ENCODE measurements around the gene LSM4. TPM values are rescaled to one million over a fixed set of nuclear protein-coding genes. Genes with fewer than 3 reads are reported as not detected.

LSM4 gene
- total and polyA plus RNA-seq, 10 donors, result 55.8 to 192 (median 80.2) TPM

DNA sequence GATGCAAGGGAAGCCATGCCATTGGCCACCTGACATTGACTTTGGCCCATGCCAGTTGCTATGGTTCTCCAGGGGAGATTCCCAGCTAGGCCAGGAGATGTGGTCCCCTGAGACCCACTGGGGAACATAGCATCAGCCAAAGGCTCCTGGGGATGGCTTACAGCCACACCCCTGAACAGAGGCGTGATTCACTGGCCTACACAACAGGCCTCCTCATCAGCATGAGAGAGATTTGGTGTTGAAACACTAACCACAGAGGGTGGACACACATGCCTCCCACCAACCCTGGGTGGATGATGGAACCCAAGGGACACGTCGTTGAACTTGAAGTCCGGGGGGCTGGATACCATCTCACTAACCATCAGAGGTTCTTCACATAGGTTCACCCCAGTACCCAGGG lies 63.0 kb downstream of the LSM4 start:
- Histone ChIP-seq H3K27me3 (replicated peaks in 1 of 7) (peaks cover 0 to 8% (median 4%) of the 10 kb centered on the region in 7 donors), H3K9me3 (no peaks in the 10 kb centered on the region), H3K4me3 (no peak overlapping the region), H3K36me3 (peaks cover 0 to 49% (median 12%) of the 10 kb centered on the region in 6 donors), H3K27ac (no peak overlapping the region), H3K4me1 (peaks cover 0 to 19% (median 8%) of the 10 kb centered on the region in 6 donors)
- intact Hi-C loops (cut with DNase I; ENCODE audit: low total_unique reads), result no loop called here
- DNase-seq, result no peak
- 79 to 93% (median 88%) methylated on average over 4 of the region's 4 CpGs for WGBS, 5 donors
- TF ChIP-seq POLR2A (IDR thresholded peaks at IDR 0.05) (no peak), POLR2AphosphoS5 (IDR thresholded peaks at IDR 0.05) (no peak)
- TF ChIP-seq, protein P1, sequence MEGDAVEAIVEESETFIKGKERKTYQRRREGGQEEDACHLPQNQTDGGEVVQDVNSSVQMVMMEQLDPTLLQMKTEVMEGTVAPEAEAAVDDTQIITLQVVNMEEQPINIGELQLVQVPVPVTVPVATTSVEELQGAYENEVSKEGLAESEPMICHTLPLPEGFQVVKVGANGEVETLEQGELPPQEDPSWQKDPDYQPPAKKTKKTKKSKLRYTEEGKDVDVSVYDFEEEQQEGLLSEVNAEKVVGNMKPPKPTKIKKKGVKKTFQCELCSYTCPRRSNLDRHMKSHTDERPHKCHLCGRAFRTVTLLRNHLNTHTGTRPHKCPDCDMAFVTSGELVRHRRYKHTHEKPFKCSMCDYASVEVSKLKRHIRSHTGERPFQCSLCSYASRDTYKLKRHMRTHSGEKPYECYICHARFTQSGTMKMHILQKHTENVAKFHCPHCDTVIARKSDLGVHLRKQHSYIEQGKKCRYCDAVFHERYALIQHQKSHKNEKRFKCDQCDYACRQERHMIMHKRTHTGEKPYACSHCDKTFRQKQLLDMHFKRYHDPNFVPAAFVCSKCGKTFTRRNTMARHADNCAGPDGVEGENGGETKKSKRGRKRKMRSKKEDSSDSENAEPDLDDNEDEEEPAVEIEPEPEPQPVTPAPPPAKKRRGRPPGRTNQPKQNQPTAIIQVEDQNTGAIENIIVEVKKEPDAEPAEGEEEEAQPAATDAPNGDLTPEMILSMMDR (IDR thresholded peaks at IDR 0.05 in 8 of 11, conservative IDR thresholded peaks at IDR 0.05 in 3 of 11), result no peak

DNA sequence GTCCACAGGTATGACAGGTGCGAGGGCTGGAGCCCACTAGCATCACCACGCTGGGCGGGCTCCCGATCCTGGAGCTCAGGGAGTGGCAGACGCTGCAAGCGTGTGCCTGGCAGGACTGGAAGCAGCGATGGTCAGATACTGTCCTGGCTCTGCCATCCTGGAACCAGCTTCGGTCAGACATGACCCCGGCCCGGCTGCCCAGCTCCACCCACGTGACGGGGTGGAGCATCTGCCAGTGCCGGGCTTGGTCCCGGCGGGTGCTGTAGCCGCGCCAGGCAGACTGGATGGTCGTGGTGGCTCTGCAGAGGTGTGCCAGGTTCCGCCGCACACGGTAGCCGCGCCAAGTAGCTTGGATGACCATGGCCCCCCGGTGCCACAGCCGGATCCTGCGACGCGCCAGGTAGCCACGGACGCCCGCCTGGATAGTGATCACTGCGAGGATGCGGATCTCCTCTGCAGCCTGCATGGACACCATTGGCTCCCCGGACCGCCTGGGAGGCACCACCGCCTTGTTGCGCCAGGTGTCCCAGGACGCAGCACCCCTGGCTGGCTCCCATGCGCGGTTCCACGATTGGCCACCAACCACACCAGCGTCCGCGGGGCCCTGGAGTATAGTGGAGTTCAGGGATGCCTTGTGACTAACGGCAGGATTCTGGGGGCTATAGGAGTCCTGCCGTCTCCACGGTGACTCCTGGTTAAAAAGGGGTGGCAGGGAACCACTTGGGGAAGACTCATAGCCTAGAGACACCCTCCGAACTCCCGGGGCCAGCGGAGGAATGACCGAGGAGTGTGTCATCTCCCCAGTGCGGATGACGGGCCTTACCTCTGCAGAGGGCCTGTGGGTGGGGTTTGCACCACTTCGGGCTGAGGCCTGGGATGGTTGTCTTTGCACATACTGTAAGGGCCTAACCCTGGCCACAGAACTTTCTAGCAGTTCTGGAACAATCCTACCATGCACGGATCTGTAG lies 65.1 kb downstream of the LSM4 start:
- peaks cover 0 to 24% (median 11%) of the 10 kb centered on the region in 6 donors for H3K4me1 ChIP-seq
- intact Hi-C loops (cut with DNase I; ENCODE audit: low total_unique reads), result no loop called here
- H3K4me3 ChIP-seq, result no peak overlapping the region
- 85 to 96% (median 93%) methylated on average over 13 to 55 of the region's 55 CpGs for WGBS, 5 donors
- no peak overlapping the region for H3K27ac ChIP-seq
- H3K27me3 ChIP-seq (replicated peaks in 1 of 7), result peaks cover 0 to 23% (median 4%) of the 10 kb centered on the region in 7 donors
- TF ChIP-seq, protein P1 (IDR thresholded peaks at IDR 0.05 in 8 of 11, conservative IDR thresholded peaks at IDR 0.05 in 3 of 11), result no peak
- TF ChIP-seq POLR2AphosphoS5 (IDR thresholded peaks at IDR 0.05), result peak in 1 of 3 donors; percentile 22
- no peak for TF ChIP-seq POLR2A (IDR thresholded peaks at IDR 0.05)
- DNase-seq, result no peak
- peaks cover 0 to 27% (median 7%) of the 10 kb centered on the region in 6 donors for H3K36me3 ChIP-seq
- no peaks in the 10 kb centered on the region for H3K9me3 ChIP-seq

Small RNA genes within 50 kb of the gene (microRNA-seq; reads per million reads assigned to microRNA genes)
- 1.4 to 2.5 (median 2.2) reads per million in 3 donors for gene MIR3188

Small RNA genes within 50 kb of the gene (small RNA-seq; reads per million reads assigned to genes)
- gene MIR3188 (0 to 0.14 (median 0.03) reads per million in 4 donors), gene RN7SL513P (0 reads per million in 4 donors), gene RPL39P38 (0 reads per million in 4 donors)

Other genes with a start within 250 kb of the LSM4 start
- gene IL12RB1, start 236.1 kb downstream of the LSM4 start, total RNA-seq, result 10 to 100 TPM; 19.7 to 31.6 (median 25.3) TPM
- gene IL12RB1, start 236.1 kb downstream of the LSM4 start, polyA plus RNA-seq, result 10 to 100 TPM in 2 of 3 donors, 1 to 10 TPM in 1; 9.9 to 21.5 (median 14.8) TPM
- gene MAST3, start 225.3 kb downstream of the LSM4 start, total RNA-seq, result 10 to 100 TPM; 31.3 to 52.7 (median 39.4) TPM
- gene MAST3, start 225.3 kb downstream of the LSM4 start, polyA plus RNA-seq, result 10 to 100 TPM in 2 of 3 donors, 1 to 10 TPM in 1; 8.9 to 17.1 (median 16.1) TPM
- 10 to 100 TPM in 6 of 7 donors, 1 to 10 TPM in 1; 6.6 to 22.7 (median 16.3) TPM for gene PIK3R2, start 169.9 kb downstream of the LSM4 start, total RNA-seq
- 1 to 10 TPM; 4.2 to 5.1 (median 4.9) TPM for gene PIK3R2, start 169.9 kb downstream of the LSM4 start, polyA plus RNA-seq
- gene IFI30, start 149.3 kb downstream of the LSM4 start, total RNA-seq, result 100 to 1,000 TPM; 206 to 475 (median 330) TPM
- 100 to 1,000 TPM; 234 to 299 (median 274) TPM for gene IFI30, start 149.3 kb downstream of the LSM4 start, polyA plus RNA-seq
- 10 to 100 TPM in 3 of 7 donors, 1 to 10 TPM in 4; 7.8 to 14.1 (median 9.9) TPM for gene MPV17L2, start 129.9 kb downstream of the LSM4 start, total RNA-seq
- 10 to 100 TPM; 12.1 to 15.4 (median 12.3) TPM for gene MPV17L2, start 129.9 kb downstream of the LSM4 start, polyA plus RNA-seq
- 1 to 10 TPM; 1.4 to 6.6 (median 3.3) TPM for gene RAB3A, start 119.0 kb downstream of the LSM4 start, total RNA-seq
- gene RAB3A, start 119.0 kb downstream of the LSM4 start, polyA plus RNA-seq, result 1 to 10 TPM in 2 of 3 donors, under 1 TPM in 1; 0.72 to 1.7 (median 1.3) TPM
- 1 to 10 TPM in 6 of 7 donors, under 1 TPM in 1; 0.60 to 7.6 (median 3.3) TPM for gene PDE4C, start 96.6 kb downstream of the LSM4 start, total RNA-seq
- 1 to 10 TPM in 1 of 3 donors, under 1 TPM in 2; 0.07 to 1.2 (median 0.61) TPM for gene PDE4C, start 96.6 kb downstream of the LSM4 start, polyA plus RNA-seq
- 10 to 100 TPM in 3 of 7 donors, 1 to 10 TPM in 4; 4.7 to 17.1 (median 8.6) TPM for gene IQCN, start 48.6 kb downstream of the LSM4 start, total RNA-seq
- gene IQCN, start 48.6 kb downstream of the LSM4 start, polyA plus RNA-seq, result 10 to 100 TPM in 1 of 3 donors, 1 to 10 TPM in 2; 1.4 to 15.6 (median 7.8) TPM
- 100 to 1,000 TPM; 119 to 232 (median 159) TPM for gene JUND, start 41.5 kb downstream of the LSM4 start, total RNA-seq
- gene JUND, start 41.5 kb downstream of the LSM4 start, polyA plus RNA-seq, result 10 to 100 TPM; 47.5 to 86.5 (median 75.6) TPM
- 10 to 100 TPM; 20.2 to 65.6 (median 45.1) TPM for gene PGPEP1, start 17.5 kb upstream of the LSM4 start, total RNA-seq
- 10 to 100 TPM in 1 of 3 donors, 1 to 10 TPM in 2; 9.3 to 17.3 (median 9.6) TPM for gene PGPEP1, start 17.5 kb upstream of the LSM4 start, polyA plus RNA-seq
- gene GDF15, start 63.1 kb upstream of the LSM4 start, total RNA-seq, result 10 to 100 TPM in 2 of 7 donors, 1 to 10 TPM in 5; 1.9 to 34.3 (median 4.3) TPM
- 10 to 100 TPM in 1 of 3 donors, under 1 TPM in 2; 0.77 to 15.9 (median 0.96) TPM for gene GDF15, start 63.1 kb upstream of the LSM4 start, polyA plus RNA-seq
- 100 to 1,000 TPM in 3 of 7 donors, 10 to 100 TPM in 4; 82.2 to 164 (median 90.5) TPM for gene LRRC25, start 74.5 kb upstream of the LSM4 start, total RNA-seq
- gene LRRC25, start 74.5 kb upstream of the LSM4 start, polyA plus RNA-seq, result 10 to 100 TPM; 14.6 to 32.2 (median 16.0) TPM
- gene SSBP4, start 96.3 kb upstream of the LSM4 start, total RNA-seq, result 100 to 1,000 TPM in 1 of 7 donors, 10 to 100 TPM in 6; 56.3 to 103 (median 82.4) TPM
- 100 to 1,000 TPM in 1 of 3 donors, 10 to 100 TPM in 2; 80.6 to 143 (median 94.9) TPM for gene SSBP4, start 96.3 kb upstream of the LSM4 start, polyA plus RNA-seq
- 10 to 100 TPM; 37.5 to 82.3 (median 44.4) TPM for gene ISYNA1, start 115.1 kb upstream of the LSM4 start, total RNA-seq
- 10 to 100 TPM; 31.7 to 58.2 (median 49.0) TPM for gene ISYNA1, start 115.1 kb upstream of the LSM4 start, polyA plus RNA-seq
- 10 to 100 TPM; 23.0 to 44.8 (median 32.1) TPM for gene ELL, start 199.0 kb upstream of the LSM4 start, total RNA-seq
- gene ELL, start 199.0 kb upstream of the LSM4 start, polyA plus RNA-seq, result 10 to 100 TPM in 1 of 3 donors, 1 to 10 TPM in 2; 4.5 to 14.2 (median 7.9) TPM
- 100 to 1,000 TPM; 183 to 309 (median 203) TPM for gene FKBP8, start 220.5 kb upstream of the LSM4 start, total RNA-seq
- gene FKBP8, start 220.5 kb upstream of the LSM4 start, polyA plus RNA-seq, result 100 to 1,000 TPM; 131 to 276 (median 141) TPM
- 10 to 100 TPM; 63.9 to 90.9 (median 75.7) TPM for gene KXD1, start 234.8 kb upstream of the LSM4 start, total RNA-seq
- gene KXD1, start 234.8 kb upstream of the LSM4 start, polyA plus RNA-seq, result 10 to 100 TPM; 65.9 to 78.5 (median 68.9) TPM
- 1,000 to 10,000 TPM in 3 of 7 donors, 100 to 1,000 TPM in 4; 650 to 1,362 (median 985) TPM for gene UBA52, start 248.8 kb upstream of the LSM4 start, total RNA-seq
- gene UBA52, start 248.8 kb upstream of the LSM4 start, polyA plus RNA-seq, result 1,000 to 10,000 TPM; 1,341 to 2,132 (median 1,852) TPM